ENCODE measurements around the gene SPOUT1. TPM values are rescaled to one million over a fixed set of nuclear protein-coding genes. Genes with fewer than 3 reads are reported as not detected.

Gene SPOUT1
- total and polyA plus RNA-seq, 12 donors, result 9.9 to 22.4 (median 17.2) TPM

DNA sequence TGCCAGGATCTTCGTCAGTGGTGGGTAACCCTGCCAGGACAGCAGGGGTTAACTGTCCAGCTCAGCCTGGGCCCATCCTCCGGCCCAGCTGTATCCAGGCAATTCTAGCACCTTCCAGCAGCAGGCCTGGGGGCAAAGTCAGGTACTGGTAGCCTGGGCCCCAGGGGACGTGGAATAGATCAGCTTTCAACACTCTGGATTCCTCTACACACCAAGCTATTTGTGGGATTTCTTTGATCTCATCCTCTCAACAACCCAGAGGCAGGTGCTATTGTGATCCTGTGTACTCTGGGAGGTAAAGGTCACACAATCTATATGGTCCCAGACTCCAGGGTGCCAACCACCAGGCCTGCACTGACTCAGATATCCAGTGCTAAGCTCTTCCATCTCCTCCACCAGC lies 8.7 kb upstream of the SPOUT1 start:
- H3K27ac ChIP-seq, result no peak overlapping the region
- H3K27me3 ChIP-seq, result no peaks in the 10 kb centered on the region
- no peaks in the 10 kb centered on the region for H3K9me3 ChIP-seq
- DNase-seq, result no peak
- H3K4me3 ChIP-seq, result no peak overlapping the region
- TF ChIP-seq, protein P1, sequence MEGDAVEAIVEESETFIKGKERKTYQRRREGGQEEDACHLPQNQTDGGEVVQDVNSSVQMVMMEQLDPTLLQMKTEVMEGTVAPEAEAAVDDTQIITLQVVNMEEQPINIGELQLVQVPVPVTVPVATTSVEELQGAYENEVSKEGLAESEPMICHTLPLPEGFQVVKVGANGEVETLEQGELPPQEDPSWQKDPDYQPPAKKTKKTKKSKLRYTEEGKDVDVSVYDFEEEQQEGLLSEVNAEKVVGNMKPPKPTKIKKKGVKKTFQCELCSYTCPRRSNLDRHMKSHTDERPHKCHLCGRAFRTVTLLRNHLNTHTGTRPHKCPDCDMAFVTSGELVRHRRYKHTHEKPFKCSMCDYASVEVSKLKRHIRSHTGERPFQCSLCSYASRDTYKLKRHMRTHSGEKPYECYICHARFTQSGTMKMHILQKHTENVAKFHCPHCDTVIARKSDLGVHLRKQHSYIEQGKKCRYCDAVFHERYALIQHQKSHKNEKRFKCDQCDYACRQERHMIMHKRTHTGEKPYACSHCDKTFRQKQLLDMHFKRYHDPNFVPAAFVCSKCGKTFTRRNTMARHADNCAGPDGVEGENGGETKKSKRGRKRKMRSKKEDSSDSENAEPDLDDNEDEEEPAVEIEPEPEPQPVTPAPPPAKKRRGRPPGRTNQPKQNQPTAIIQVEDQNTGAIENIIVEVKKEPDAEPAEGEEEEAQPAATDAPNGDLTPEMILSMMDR (IDR thresholded peaks at IDR 0.05), result no peak
- ATAC-seq, result no peak
- intact Hi-C loops (cut with DNase I), result no loop called here
- H3K36me3 ChIP-seq, result peaks cover 0 to 48% (median 0%) of the 10 kb centered on the region in 9 donors
- WGBS, 2 donors, result 67 to 72% methylated on average over 3 of the region's 3 CpGs
- H3K4me1 ChIP-seq, result no peaks in the 10 kb centered on the region

DNA sequence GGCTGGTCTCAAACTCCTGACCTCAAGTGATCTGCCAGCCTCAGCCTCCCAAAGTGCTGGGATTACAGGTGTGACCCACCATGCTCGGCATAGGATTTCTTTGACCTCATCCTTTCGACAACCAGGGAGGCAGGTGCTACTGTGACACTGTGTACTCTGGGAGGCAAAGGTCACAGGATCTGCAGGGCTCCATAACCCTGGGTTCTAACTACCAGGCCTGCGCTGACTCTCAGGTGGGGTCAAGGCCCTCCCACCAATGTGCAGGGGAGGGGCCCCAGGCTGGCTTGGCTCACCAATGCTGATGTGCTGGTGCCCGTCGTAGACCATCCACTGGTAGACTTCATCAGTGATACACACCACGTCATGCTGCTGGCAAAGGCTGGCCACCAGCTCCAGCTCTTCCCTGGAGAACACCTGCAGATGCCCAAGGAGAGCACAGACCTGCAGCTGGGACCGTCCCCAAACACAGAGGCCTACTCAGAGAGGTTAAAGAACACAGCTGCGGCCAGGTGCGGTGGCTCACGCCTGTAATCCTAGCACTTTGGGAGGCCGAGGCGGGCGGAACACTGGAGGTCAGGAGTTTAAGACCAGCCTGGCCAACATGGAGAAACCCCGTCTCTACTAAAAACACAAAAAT lies 7.0 kb upstream of the SPOUT1 start:
- DNase-seq (no peak), ATAC-seq (no peak)
- TF ChIP-seq, protein P1 (IDR thresholded peaks at IDR 0.05), result no peak
- no peaks in the 10 kb centered on the region for H3K4me1 ChIP-seq
- H3K27ac ChIP-seq, result no peak overlapping the region
- H3K9me3 ChIP-seq, result no peaks in the 10 kb centered on the region
- H3K36me3 ChIP-seq, result peaks cover 0 to 39% (median 0%) of the 10 kb centered on the region in 9 donors
- intact Hi-C loops (cut with DNase I), result no loop called here
- WGBS, 2 donors, result 91 to 93% methylated on average over 14 of the region's 14 CpGs
- H3K27me3 ChIP-seq, result no peaks in the 10 kb centered on the region
- H3K4me3 ChIP-seq, result no peak overlapping the region

DNA sequence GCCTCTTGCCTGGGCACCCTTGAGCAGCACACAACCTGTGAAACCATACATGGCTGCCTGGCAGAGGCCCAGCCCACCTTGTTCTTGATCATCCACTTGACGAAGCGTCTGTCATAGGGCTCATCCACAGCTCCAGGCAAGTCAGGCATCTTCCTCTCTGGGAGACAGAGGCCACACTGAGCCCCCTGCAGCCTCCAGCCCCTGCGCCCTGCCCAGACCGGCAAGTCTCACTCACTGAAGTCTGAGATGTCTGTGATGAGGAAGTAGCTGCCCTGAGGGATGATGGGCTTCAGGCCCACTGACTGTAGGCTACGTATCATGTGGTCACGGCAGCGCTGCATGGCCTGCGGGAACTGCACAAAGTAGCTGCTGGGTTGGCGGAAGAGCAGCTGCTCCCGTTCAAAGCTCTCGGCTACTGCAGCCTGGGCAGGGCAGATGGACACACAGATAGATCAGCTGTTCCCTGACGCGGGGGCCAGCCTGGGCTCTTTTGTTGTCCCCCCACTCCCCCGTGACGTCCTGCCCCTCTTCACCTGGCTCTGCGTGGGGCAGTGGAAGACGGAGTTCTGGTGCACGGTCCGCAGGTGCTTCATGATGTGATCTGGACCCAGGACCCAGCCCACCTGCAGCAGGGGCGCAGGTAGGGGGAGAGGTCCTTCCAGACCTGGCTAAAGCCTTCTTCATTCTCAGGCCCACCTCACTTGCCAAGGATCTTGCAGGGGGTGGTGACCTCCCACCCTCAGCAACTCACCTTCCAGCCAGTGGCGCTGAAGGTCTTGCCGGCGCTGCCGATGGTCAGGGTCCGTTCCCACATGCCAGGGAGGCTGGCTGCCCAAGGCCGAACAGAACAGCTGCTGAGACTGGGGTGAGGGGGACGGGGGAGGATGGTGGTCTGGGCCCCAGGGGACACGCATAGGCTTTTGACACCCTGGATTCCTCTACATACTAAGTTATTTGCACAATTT lies 5.9 kb upstream of the SPOUT1 start:
- intact Hi-C loops (cut with DNase I), result no loop called here
- 94% methylated on average over 28 of the region's 28 CpGs for WGBS, 2 donors
- DNase-seq, result no peak

DNA sequence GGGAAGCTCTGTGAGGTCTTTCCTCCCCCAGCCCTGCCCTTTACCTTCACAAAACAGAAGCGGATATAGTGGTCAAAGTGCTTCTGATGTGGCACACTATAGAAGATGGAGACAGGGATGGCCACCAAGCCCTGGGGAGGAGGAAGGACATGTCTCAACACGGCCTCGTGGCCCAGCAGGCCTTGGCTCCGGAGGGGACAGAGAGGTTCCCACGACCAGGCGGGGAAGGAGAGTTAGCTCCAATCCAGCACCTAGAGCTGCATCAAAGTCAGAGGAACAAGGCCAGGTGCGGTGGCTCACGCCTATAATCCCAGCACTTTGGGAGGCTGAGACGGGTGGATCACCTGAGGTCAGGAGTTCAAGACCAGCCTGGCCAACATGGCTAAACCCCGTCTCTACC lies 4.1 kb upstream of the SPOUT1 start:
- H3K36me3 ChIP-seq, result peaks cover 0 to 28% (median 0%) of the 10 kb centered on the region in 9 donors
- WGBS, 2 donors, result 93 to 95% methylated on average over 10 of the region's 10 CpGs
- H3K9me3 ChIP-seq, result no peaks in the 10 kb centered on the region
- DNase-seq, result no peak
- TF ChIP-seq, protein P1 (IDR thresholded peaks at IDR 0.05), result no peak
- no peak overlapping the region for H3K4me3 ChIP-seq
- no peaks in the 10 kb centered on the region for H3K27me3 ChIP-seq
- H3K4me1 ChIP-seq, result peaks cover 4 to 14% (median 12%) of the 10 kb centered on the region in 9 donors
- intact Hi-C loops (cut with DNase I), result no loop called here
- ATAC-seq, result no peak
- H3K27ac ChIP-seq, result no peak overlapping the region

More for the DNA sequence above, 5.9 kb upstream of the SPOUT1 start:
- Histone ChIP-seq H3K27ac (no peak overlapping the region), H3K9me3 (no peaks in the 10 kb centered on the region), H3K27me3 (no peaks in the 10 kb centered on the region), H3K4me1 (no peaks in the 10 kb centered on the region), H3K36me3 (peaks cover 0 to 33% (median 0%) of the 10 kb centered on the region in 9 donors), H3K4me3 (no peak overlapping the region)
- peak in 2 of 8 donors; percentile 14 to 24 for ATAC-seq
- TF ChIP-seq, protein P1 (IDR thresholded peaks at IDR 0.05), result no peak

Data from heart right ventricle (tissue), 16 donors.